Kidney glomerular epithelial cell (primary cell): ENCODE data around the gene BRD4.

Source experiments
- DNase-seq: peaks from one replicate; lab custom pipeline; 2025; lab: John Stamatoyannopoulos, UW

Gene BRD4

GRCh38 chr19:15194938-15195337, 137.4 kb downstream of the BRD4 start:
- DNase-seq: no peak

DNA sequence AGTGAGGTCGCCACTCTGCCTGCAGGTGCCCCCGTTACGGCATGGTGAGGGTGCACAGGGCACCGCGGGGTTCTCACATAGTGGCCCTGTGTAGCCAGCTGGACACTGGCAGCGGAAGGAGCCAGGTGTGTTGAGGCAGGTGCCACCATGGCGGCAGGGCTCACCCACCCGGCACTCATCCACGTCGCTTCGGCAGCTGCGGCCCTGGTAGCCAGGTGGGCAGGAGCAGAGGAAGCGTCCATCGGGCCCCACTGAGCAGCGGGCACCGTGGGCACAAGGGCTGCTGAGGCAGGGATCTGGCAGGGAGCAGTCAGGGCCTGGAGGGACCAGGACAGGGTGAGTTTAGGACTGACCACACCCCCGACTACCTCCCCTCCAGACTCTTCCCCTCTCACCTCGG, 140.4 kb downstream of the BRD4 start:
- DNase-seq: no peak

DNA sequence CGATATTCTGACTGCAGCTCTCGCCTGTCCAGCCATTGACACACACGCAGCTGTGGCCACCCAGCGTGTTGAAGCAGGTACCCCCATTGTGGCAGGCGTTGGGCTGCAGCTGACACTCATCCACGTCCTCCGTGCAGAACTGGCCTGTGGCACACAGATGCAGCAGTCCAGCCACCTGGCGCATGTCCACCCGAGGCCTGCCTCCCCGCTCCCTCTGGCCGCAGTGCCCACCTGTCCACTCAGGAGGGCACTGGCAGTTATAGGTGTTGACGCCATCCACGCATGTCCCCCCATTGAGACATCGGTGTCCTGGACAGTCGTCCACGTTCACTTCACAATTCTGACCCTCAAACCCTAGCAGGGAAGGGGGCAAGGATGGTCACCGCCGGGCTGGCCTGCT, 140.8 kb downstream of the BRD4 start:
- DNase-seq: no peak

GRCh38 chr19:15188851-15189250, 143.5 kb downstream of the BRD4 start:
- no peak for DNase-seq

DNA sequence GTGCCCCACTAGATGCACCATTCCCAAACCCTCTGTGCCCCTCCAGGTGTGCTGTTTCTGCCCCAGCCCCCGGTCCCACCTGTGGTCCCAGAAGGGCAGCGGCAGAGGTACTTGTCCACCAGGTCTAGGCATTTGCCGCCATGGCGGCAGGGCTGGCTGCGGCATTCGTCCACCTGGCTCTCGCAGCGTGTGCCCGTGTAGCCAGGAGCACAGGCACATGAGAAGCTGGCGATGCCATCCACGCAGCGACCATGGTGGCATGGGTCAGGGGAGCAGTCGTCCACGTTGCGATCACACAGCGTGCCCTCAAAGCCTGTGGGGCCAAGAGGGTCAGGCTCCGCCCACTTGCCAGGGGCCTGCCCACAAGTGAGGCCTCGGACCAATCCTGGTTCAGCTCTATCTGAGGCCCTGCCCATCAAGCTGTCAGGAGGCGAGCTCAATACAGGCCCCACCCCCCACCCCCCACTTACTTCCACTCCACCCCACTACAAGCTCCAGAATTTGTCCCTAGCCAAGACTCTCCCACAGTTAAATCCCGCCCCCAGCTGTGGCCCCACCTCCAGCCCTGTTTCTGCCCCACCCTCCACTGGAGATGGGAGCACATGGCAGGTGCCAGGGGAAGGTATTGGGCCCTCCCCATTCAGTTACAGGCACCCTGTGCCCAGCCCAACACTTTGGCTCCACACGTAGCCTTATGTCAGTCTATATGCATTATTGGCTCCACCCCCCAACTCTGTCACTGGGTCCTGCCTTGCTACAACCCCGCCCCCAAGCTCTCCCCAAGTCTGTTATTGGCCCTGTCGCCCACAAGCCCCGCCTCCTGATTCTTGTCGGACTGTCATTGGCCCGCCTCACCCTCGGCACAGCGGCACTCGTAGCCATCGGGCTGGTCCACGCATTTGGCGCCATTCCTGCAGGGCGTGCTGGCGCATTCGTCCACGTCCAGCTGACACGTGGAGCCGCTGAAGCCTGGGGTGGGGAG, 145.0 kb downstream of the BRD4 start:
- DNase-seq: no peak
